NCI-H345 treated with DMSO at 0.1 percent for 48 hours (cell line): Measurements from ENCODE around the gene SSTR3.

ENCODE experiments used
- DNase-seq: peaks from one replicate; lab custom pipeline; 2025; ENCODE audit not compliant: unreplicated experiment; lab: John Stamatoyannopoulos, UW

Gene SSTR3

GRCh38 chr22:37154925-37155712 lies 57.2 kb downstream of the SSTR3 start:
- no peak for DNase-seq
